ENCODE data around the gene ZNF536. TPM values are rescaled to one million over a fixed set of nuclear protein-coding genes. Genes with fewer than 3 reads are reported as not detected.

The ZNF536 gene
- total RNA-seq, 2 experiments from 2014 or later = not detected

DNA sequence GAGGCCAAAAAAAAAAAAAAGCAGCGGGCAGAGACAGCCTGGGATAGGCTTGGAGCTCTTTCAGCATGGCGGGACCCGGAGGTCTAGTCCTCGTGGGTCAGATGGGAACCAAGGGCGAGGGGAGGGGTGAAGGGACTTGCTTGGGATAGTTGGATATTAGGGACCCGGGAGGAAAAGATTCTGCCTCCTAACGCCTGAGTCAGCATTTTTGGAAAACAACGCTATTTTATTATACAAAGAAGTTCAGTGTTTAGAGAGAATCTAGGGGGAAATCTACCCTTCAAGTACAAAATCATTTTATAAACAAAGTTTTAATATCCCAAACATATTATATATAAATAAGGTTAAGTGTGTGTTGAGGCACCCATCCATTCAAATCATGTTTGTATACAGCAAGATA, 156.7 kb downstream of the ZNF536 start:
- Mint-ChIP-seq H3K4me1 (ENCODE audit: low read depth) (no peaks in the 10 kb centered on the region), H3K27me3 (ENCODE audit: low read depth) (no peaks in the 10 kb centered on the region), H3K27ac (no peak overlapping the region), H3K9me3 (ENCODE audit: insufficient read depth) (no peaks in the 10 kb centered on the region), H3K4me3 (no peak overlapping the region), H3K36me3 (ENCODE audit: low read depth) (no peaks in the 10 kb centered on the region)
- POLR2A ChIA-PET = no interaction called here
- CTCF ChIA-PET = no interaction called here
- ATAC-seq (no peak), DNase-seq (no peak)

GRCh38 chr19:30529876-30530275, 157.7 kb downstream of the ZNF536 start:
- CTCF ChIA-PET = no interaction called here
- Mint-ChIP-seq H3K27ac (no peak overlapping the region), H3K36me3 (ENCODE audit: low read depth) (no peaks in the 10 kb centered on the region), H3K4me1 (ENCODE audit: low read depth) (no peaks in the 10 kb centered on the region), H3K4me3 (no peak overlapping the region), H3K27me3 (ENCODE audit: low read depth) (no peaks in the 10 kb centered on the region), H3K9me3 (ENCODE audit: insufficient read depth) (no peaks in the 10 kb centered on the region)
- POLR2A ChIA-PET = no interaction called here
- no peak for DNase-seq
- no peak for ATAC-seq

DNA sequence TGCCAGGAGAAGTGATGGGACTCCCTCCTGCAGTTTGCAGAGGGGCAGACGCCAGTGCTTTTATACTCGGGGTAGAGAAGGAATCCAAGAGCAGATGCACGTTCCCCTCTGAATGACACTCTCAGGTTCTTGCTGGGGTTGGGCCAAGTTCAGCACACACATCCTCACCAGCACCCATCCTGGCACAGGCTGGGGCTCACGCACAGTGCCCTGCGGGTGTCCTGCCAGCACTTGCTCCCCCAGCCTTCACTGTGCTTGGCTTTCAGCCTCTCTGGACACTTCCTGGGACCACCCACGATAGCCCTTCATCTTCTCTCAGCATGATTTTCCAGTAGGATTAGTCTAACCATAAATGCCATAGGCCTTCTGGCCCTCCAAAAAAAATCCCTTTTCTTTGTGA, 158.6 kb downstream of the ZNF536 start:
- no peak overlapping the region for H3K4me3 Mint-ChIP-seq
- H3K4me1 Mint-ChIP-seq (ENCODE audit: low read depth) = no peaks in the 10 kb centered on the region
- POLR2A ChIA-PET = no interaction called here
- CTCF ChIA-PET = no interaction called here
- no peak overlapping the region for H3K27ac Mint-ChIP-seq
- DNase-seq (no peak), ATAC-seq (no peak)
- no peaks in the 10 kb centered on the region for H3K36me3 Mint-ChIP-seq (ENCODE audit: low read depth)
- H3K27me3 Mint-ChIP-seq (ENCODE audit: low read depth) = no peaks in the 10 kb centered on the region
- no peaks in the 10 kb centered on the region for H3K9me3 Mint-ChIP-seq (ENCODE audit: insufficient read depth)

DNA sequence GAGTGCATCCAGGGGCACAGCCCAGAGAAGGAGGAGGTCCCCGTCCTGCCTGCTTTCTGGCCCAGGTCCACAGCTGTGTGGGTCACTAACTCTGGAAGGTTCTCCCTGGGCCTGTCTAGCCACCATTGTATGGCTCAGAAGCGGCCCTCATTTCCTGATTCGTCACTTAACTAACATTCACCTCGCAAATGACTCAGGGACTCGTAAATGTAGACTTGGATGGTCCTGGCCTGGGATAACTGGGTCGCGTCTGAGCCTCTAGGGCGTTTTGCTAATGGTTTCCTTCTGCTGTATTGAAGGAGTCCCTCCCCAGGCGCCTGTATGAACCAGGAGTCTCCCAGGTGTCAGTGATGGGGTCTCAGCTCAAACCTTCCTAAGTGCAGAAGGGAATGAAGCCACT, 162.8 kb downstream of the ZNF536 start:
- Mint-ChIP-seq H3K36me3 (ENCODE audit: low read depth) (no peaks in the 10 kb centered on the region), H3K4me1 (ENCODE audit: low read depth) (no peaks in the 10 kb centered on the region), H3K4me3 (no peak overlapping the region), H3K27me3 (ENCODE audit: low read depth) (no peaks in the 10 kb centered on the region), H3K27ac (no peak overlapping the region), H3K9me3 (ENCODE audit: insufficient read depth) (no peaks in the 10 kb centered on the region)
- POLR2A ChIA-PET = no interaction called here
- no peak for ATAC-seq
- CTCF ChIA-PET = no interaction called here
- DNase-seq = no peak

GRCh38 chr19:30536975-30537374, 164.8 kb downstream of the ZNF536 start:
- DNase-seq (no peak), ATAC-seq (no peak)
- Mint-ChIP-seq H3K4me3 (no peak overlapping the region), H3K27me3 (ENCODE audit: low read depth) (no peaks in the 10 kb centered on the region), H3K9me3 (ENCODE audit: insufficient read depth) (no peaks in the 10 kb centered on the region), H3K27ac (no peak overlapping the region), H3K4me1 (ENCODE audit: low read depth) (no peaks in the 10 kb centered on the region), H3K36me3 (ENCODE audit: low read depth) (no peaks in the 10 kb centered on the region)
- POLR2A ChIA-PET = no interaction called here
- CTCF ChIA-PET = no interaction called here

DNA sequence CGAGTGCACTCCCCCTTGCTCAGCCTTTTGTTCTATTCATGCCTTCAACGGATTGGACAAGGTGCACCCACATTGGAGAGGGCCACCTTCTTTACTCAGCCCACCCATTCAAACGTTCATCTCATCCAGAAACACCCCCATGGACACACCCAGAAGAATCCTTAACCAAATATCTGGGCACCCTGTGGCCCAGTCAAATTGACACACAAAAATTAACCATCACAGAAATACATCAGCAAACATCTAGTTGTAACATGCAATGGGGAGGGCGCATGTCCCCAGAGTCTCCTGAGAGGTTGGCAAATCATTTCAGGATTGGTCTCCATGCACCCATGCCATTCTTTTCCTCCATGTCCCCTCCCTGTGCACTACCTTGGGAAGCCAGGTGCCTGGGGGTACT, 167.1 kb downstream of the ZNF536 start:
- no peak overlapping the region for H3K27ac Mint-ChIP-seq
- H3K27me3 Mint-ChIP-seq (ENCODE audit: low read depth) = no peaks in the 10 kb centered on the region
- no peaks in the 10 kb centered on the region for H3K36me3 Mint-ChIP-seq (ENCODE audit: low read depth)
- ATAC-seq = no peak
- no peak for DNase-seq
- H3K4me1 Mint-ChIP-seq (ENCODE audit: low read depth) = no peaks in the 10 kb centered on the region
- no peak overlapping the region for H3K4me3 Mint-ChIP-seq
- POLR2A ChIA-PET = no interaction called here
- CTCF ChIA-PET = no interaction called here
- no peaks in the 10 kb centered on the region for H3K9me3 Mint-ChIP-seq (ENCODE audit: insufficient read depth)

DNA sequence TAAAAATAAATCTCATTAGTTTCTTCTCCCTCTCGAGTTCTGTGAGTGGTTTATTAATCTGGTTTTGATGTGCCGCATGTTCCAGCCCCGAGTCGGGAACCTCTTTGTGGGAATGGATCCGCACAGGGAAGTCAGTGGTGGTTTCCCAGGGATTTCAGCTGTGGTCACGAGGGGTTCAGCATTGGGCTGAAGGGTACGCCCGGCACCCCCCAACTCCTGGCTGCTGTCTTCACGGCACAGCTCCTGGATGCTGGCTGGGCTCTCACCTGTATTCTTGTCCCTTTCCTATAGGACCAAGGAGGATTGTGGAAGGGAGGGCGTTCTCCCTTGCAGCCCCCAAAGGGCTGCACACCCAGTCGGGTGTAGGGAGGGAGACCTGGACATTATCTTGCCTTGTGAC, 167.8 kb downstream of the ZNF536 start:
- no peaks in the 10 kb centered on the region for H3K36me3 Mint-ChIP-seq (ENCODE audit: low read depth)
- ATAC-seq (no peak), DNase-seq (no peak)
- ChIA-PET CTCF (no interaction called here), POLR2A (no interaction called here)
- no peaks in the 10 kb centered on the region for H3K27me3 Mint-ChIP-seq (ENCODE audit: low read depth)
- H3K27ac Mint-ChIP-seq = no peak overlapping the region
- no peaks in the 10 kb centered on the region for H3K4me1 Mint-ChIP-seq (ENCODE audit: low read depth)
- no peaks in the 10 kb centered on the region for H3K9me3 Mint-ChIP-seq (ENCODE audit: insufficient read depth)
- H3K4me3 Mint-ChIP-seq = no peak overlapping the region

GRCh38 chr19:30540761-30541160, 168.6 kb downstream of the ZNF536 start:
- POLR2A ChIA-PET = no interaction called here
- no peaks in the 10 kb centered on the region for H3K9me3 Mint-ChIP-seq (ENCODE audit: insufficient read depth)
- no peak for DNase-seq
- no peak overlapping the region for H3K4me3 Mint-ChIP-seq
- no peaks in the 10 kb centered on the region for H3K4me1 Mint-ChIP-seq (ENCODE audit: low read depth)
- no peaks in the 10 kb centered on the region for H3K36me3 Mint-ChIP-seq (ENCODE audit: low read depth)
- no peak overlapping the region for H3K27ac Mint-ChIP-seq
- ATAC-seq = no peak
- CTCF ChIA-PET = no interaction called here
- H3K27me3 Mint-ChIP-seq (ENCODE audit: low read depth) = no peaks in the 10 kb centered on the region

- no peaks in the 10 kb centered on the region for H3K4me1 Mint-ChIP-seq (ENCODE audit: low read depth)
- DNase-seq = no peak
Observed at GRCh38 chr19:30541575-30541974, 169.4 kb downstream of the ZNF536 start.

DNA sequence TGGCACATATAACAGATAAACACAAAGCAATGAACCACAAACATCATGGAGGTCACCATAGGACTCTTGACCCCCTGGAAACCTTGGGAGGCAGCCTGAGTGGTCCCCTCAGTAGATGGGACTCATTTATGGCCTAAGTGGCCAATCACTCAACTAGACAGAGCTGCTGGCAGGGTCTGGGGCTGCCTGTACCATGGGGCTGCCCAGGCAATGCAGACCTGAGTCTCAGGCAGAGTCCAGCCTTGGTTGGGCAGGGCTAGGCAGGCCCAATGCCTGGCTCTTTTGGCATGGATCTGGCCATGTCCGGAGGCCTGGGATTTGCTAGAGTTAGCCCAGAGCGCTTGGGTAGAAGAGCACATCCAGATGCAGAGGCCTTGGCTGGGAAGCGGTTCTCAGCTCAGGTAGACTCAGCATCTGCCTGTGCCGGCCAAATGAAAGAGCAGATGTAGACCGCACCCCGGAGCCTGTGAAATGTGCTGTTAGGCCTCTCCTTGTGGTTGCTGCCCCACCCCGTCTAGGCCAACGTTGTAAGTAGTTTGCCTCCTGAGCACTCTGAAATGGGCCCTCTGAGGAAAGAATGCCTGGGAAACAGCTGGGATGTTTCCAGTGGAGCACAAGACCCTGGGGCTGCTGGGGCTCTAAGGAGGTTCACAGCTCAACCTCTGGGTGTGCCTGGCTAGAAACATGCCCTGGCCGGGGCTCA, 171.2 kb downstream of the ZNF536 start:
- CTCF ChIA-PET = no interaction called here
- DNase-seq = no peak
- Mint-ChIP-seq H3K27ac (no peak overlapping the region), H3K27me3 (ENCODE audit: low read depth) (no peaks in the 10 kb centered on the region), H3K4me1 (ENCODE audit: low read depth) (no peaks in the 10 kb centered on the region), H3K4me3 (no peak overlapping the region), H3K9me3 (ENCODE audit: insufficient read depth) (no peaks in the 10 kb centered on the region), H3K36me3 (ENCODE audit: low read depth) (no peaks in the 10 kb centered on the region)
- POLR2A ChIA-PET = no interaction called here
- no peak for ATAC-seq

More at GRCh38 chr19:30541575-30541974, 169.4 kb downstream of the ZNF536 start:
- no peaks in the 10 kb centered on the region for H3K27me3 Mint-ChIP-seq (ENCODE audit: low read depth)
- H3K4me3 Mint-ChIP-seq = no peak overlapping the region
- no peak for ATAC-seq
- ChIA-PET POLR2A (no interaction called here), CTCF (no interaction called here)
- no peaks in the 10 kb centered on the region for H3K36me3 Mint-ChIP-seq (ENCODE audit: low read depth)
- H3K27ac Mint-ChIP-seq = no peak overlapping the region
- H3K9me3 Mint-ChIP-seq (ENCODE audit: insufficient read depth) = no peaks in the 10 kb centered on the region

DNA sequence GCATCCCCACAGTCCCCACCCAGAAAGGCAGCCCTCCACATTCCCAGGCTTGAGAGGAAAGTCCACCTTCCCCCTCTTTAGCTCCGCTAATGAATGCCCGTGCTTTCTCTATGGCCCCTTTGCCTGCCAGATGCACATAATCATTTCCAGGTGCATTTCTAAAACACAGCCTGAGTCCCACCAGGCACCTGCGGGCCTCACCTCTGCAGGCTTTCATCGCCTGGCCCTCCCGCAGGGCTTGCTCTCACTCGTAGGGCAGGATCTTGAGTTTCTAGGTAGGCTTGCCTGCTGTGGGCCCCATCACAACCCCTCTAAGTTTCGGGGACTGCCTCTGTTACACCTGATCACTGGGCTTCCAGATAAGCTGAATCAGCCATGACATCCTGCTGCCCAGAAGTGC, 173.6 kb downstream of the ZNF536 start:
- Mint-ChIP-seq H3K4me3 (no peak overlapping the region), H3K9me3 (ENCODE audit: insufficient read depth) (no peaks in the 10 kb centered on the region), H3K27ac (no peak overlapping the region), H3K27me3 (ENCODE audit: low read depth) (no peaks in the 10 kb centered on the region), H3K4me1 (ENCODE audit: low read depth) (no peaks in the 10 kb centered on the region), H3K36me3 (ENCODE audit: low read depth) (no peaks in the 10 kb centered on the region)
- ChIA-PET POLR2A (interaction anchor here (0.7 kb wide), 1 partner anchor 76 kb away, joined by 3 read pairs; no protein-coding TSS in a partner anchor), CTCF (no interaction called here)
- no peak for ATAC-seq
- DNase-seq = no peak

- Mint-ChIP-seq H3K27ac (no peak overlapping the region), H3K27me3 (ENCODE audit: low read depth) (no peaks in the 10 kb centered on the region), H3K4me3 (no peak overlapping the region), H3K36me3 (ENCODE audit: low read depth) (no peaks in the 10 kb centered on the region), H3K9me3 (ENCODE audit: insufficient read depth) (no peaks in the 10 kb centered on the region), H3K4me1 (ENCODE audit: low read depth) (no peaks in the 10 kb centered on the region)
- POLR2A ChIA-PET = no interaction called here
- ATAC-seq = no peak
- DNase-seq = no peak
- CTCF ChIA-PET = no interaction called here
Observed at GRCh38 chr19:30546332-30546731, 174.1 kb downstream of the ZNF536 start.

DNA sequence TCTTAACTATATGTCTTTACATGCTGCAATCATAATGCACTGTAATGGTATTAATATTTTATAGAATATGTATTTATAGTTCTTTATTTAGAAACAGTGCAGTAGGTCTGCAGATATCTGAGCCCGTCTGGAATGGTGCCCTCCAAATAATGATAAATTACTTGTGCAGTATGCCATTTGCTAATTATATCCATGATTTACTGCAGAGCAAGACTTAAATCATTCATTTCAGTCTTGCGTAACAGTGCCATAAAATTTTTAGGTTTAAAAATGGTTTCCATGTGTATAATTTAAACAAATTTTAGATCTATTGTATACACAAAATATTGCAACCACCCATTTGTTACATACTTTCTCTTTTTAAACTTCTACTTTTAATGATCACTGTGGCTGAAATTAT, 175.1 kb downstream of the ZNF536 start:
- Mint-ChIP-seq H3K4me3 (no peak overlapping the region), H3K36me3 (ENCODE audit: low read depth) (no peaks in the 10 kb centered on the region), H3K4me1 (ENCODE audit: low read depth) (no peaks in the 10 kb centered on the region), H3K9me3 (ENCODE audit: insufficient read depth) (no peaks in the 10 kb centered on the region), H3K27ac (no peak overlapping the region), H3K27me3 (ENCODE audit: low read depth) (no peaks in the 10 kb centered on the region)
- POLR2A ChIA-PET = no interaction called here
- no peak for ATAC-seq
- DNase-seq = no peak
- CTCF ChIA-PET = no interaction called here
